Neural cell (in vitro differentiated cells): ENCODE measurements around the gene SYCE3.

Source experiments
- EP300 ChIP-seq: fragments of 450-650 bp; conservative IDR thresholded peaks from 2 replicates; pipeline ENCODE4 v1.6.1; 2014; ENCODE audit warnings: antibody characterized with exemption, mild to moderate bottlenecking, moderate library complexity; ENCODE audit not compliant: poor library complexity, severe bottlenecking
- EZH2 ChIP-seq: fragments of 200-600, 300-800 bp; shearing (Covaris generic), sonication (generic); IDR thresholded peaks from 2 replicates; pipeline ENCODE4 v1.6.1; 2014; ENCODE audit warnings: antibody characterized with exemption, low read length, borderline replicate concordance, mild to moderate bottlenecking; ENCODE audit not compliant: insufficient read depth, poor library complexity, severe bottlenecking
- POLR2AphosphoS5 ChIP-seq: IDR thresholded peaks from 2 replicates; pipeline ENCODE4 v1.6.1; 2012
- SMC3 ChIP-seq: fragments of 450-650 bp; conservative IDR thresholded peaks from 2 replicates; pipeline ENCODE4 v1.6.1; 2014; ENCODE audit warnings: antibody characterized with exemption, mild to moderate bottlenecking, moderate library complexity; ENCODE audit not compliant: poor library complexity
- TAF1 ChIP-seq: IDR thresholded peaks from 2 replicates; pipeline ENCODE4 v1.6.1; 2012; ENCODE audit warnings: low read depth
- TF ChIP-seq, protein P1 (sequence below): fragments of 450-650 bp; IDR thresholded peaks from 2 replicates; pipeline ENCODE4 v1.5.1; 2014; ENCODE audit warnings: antibody characterized with exemption, mild to moderate bottlenecking, moderate library complexity; ENCODE audit not compliant: poor library complexity, severe bottlenecking
- TF ChIP-seq, protein P2 (sequence below): IDR thresholded peaks from 2 replicates; pipeline ENCODE4 v1.6.1; 2012; ENCODE audit warnings: borderline replicate concordance

GRCh38 chr22:50508897-50509296 is 53.8 kb downstream of the SYCE3 start:
- TF ChIP-seq, protein P1, sequence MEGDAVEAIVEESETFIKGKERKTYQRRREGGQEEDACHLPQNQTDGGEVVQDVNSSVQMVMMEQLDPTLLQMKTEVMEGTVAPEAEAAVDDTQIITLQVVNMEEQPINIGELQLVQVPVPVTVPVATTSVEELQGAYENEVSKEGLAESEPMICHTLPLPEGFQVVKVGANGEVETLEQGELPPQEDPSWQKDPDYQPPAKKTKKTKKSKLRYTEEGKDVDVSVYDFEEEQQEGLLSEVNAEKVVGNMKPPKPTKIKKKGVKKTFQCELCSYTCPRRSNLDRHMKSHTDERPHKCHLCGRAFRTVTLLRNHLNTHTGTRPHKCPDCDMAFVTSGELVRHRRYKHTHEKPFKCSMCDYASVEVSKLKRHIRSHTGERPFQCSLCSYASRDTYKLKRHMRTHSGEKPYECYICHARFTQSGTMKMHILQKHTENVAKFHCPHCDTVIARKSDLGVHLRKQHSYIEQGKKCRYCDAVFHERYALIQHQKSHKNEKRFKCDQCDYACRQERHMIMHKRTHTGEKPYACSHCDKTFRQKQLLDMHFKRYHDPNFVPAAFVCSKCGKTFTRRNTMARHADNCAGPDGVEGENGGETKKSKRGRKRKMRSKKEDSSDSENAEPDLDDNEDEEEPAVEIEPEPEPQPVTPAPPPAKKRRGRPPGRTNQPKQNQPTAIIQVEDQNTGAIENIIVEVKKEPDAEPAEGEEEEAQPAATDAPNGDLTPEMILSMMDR = no peak
- TF ChIP-seq POLR2AphosphoS5 (no peak), TAF1 (no peak), EP300 (no peak), SMC3 (no peak), EZH2 (no peak)
- TF ChIP-seq, protein P2, sequence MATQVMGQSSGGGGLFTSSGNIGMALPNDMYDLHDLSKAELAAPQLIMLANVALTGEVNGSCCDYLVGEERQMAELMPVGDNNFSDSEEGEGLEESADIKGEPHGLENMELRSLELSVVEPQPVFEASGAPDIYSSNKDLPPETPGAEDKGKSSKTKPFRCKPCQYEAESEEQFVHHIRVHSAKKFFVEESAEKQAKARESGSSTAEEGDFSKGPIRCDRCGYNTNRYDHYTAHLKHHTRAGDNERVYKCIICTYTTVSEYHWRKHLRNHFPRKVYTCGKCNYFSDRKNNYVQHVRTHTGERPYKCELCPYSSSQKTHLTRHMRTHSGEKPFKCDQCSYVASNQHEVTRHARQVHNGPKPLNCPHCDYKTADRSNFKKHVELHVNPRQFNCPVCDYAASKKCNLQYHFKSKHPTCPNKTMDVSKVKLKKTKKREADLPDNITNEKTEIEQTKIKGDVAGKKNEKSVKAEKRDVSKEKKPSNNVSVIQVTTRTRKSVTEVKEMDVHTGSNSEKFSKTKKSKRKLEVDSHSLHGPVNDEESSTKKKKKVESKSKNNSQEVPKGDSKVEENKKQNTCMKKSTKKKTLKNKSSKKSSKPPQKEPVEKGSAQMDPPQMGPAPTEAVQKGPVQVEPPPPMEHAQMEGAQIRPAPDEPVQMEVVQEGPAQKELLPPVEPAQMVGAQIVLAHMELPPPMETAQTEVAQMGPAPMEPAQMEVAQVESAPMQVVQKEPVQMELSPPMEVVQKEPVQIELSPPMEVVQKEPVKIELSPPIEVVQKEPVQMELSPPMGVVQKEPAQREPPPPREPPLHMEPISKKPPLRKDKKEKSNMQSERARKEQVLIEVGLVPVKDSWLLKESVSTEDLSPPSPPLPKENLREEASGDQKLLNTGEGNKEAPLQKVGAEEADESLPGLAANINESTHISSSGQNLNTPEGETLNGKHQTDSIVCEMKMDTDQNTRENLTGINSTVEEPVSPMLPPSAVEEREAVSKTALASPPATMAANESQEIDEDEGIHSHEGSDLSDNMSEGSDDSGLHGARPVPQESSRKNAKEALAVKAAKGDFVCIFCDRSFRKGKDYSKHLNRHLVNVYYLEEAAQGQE = no peak
